ENCODE data around the gene AOPEP. TPM values are rescaled to one million over a fixed set of nuclear protein-coding genes. Genes with fewer than 3 reads are reported as not detected.

AOPEP gene
- total and polyA plus RNA-seq, 9 of the 15 experiments (the other 6 are each of a cell fraction or from before 2014, with no cell fraction given): 4.5 to 19.3 (median 13.5) TPM

GRCh38 chr9:95053611-95054570 lies 327.4 kb downstream of the AOPEP start:
- in situ Hi-C loops (cut with MboI): no loop called here
- Histone ChIP-seq H3K4me2 (ENCODE audit: insufficient read depth, low read length) (no peak overlapping the region), H3K27ac (ENCODE audit: extremely low read depth, low read depth, low read length) (no peak overlapping the region)

More at GRCh38 chr9:95053611-95054570, 327.4 kb downstream of the AOPEP start:
- intact Hi-C loops (cut with micrococcal nuclease): no loop called here
- H3K79me2 ChIP-seq (ENCODE audit: control insufficient read depth, insufficient read depth, low read length): peaks cover 3% of the 10 kb centered on the region; the same call in 1 of the 3 replicates
- H3K4me3 ChIP-seq: no peak overlapping the region
- TF ChIP-seq ZNF511 (CRISPR knock-in tag; IDR thresholded peaks at IDR 0.05): no peak
- no peak for TF ChIP-seq HDAC6 (IDR thresholded peaks at IDR 0.05; ENCODE audit: low read depth, low read length)
- no peak for TF ChIP-seq POU5F1 (IDR thresholded peaks at IDR 0.05; ENCODE audit: borderline replicate concordance, low read depth, low read length, partially characterized antibody)
- no peak for TF ChIP-seq CBFA2T3 (IDR thresholded peaks at IDR 0.05)
- TF ChIP-seq RBM15 (IDR thresholded peaks at IDR 0.05; ENCODE audit: insufficient read depth, low read length): no peak
- no peak for TF ChIP-seq CTCFL (IDR thresholded peaks at IDR 0.05; ENCODE audit: borderline replicate concordance, insufficient read depth, low read depth, low read length, poor library complexity, severe bottlenecking)
- TF ChIP-seq ZNF77 (CRISPR knock-in tag; IDR thresholded peaks at IDR 0.05): no peak
- no peak for TF ChIP-seq TEAD1 (CRISPR knock-in tag; IDR thresholded peaks at IDR 0.05)
- TF ChIP-seq ZBTB34 (CRISPR knock-in tag; IDR thresholded peaks at IDR 0.05): no peak
- TF ChIP-seq ETV5 (CRISPR knock-in tag; IDR thresholded peaks at IDR 0.05; ENCODE audit: low read depth): no peak
- no peak for TF ChIP-seq ASH1L (IDR thresholded peaks at IDR 0.05; ENCODE audit: borderline replicate concordance, low read depth, partially characterized antibody)
- no peak overlapping the region for H2AFZ ChIP-seq (ENCODE audit: low read depth, low read length)
- 70% methylated on average over 5 of the region's 5 CpGs for WGBS (ENCODE audit: insufficient coverage, low coverage, missing lambda C conversion rate)
- no peaks in the 10 kb centered on the region for H3K9me3 ChIP-seq (replicated peaks; ENCODE audit: control insufficient read depth, insufficient read depth, low read depth, low read length)
- FAIRE-seq: no peak
- H3K36me3 ChIP-seq (ENCODE audit: control insufficient read depth, insufficient read depth, low read length): no peaks in the 10 kb centered on the region
- no peaks in the 10 kb centered on the region for H4K20me1 ChIP-seq (replicated peaks; ENCODE audit: control insufficient read depth, insufficient read depth, low read length)
- no peak overlapping the region for H3K9ac ChIP-seq (ENCODE audit: insufficient read depth in 1 of 2, low read depth in 2 of 2, low read length in 2 of 2)
- no peaks in the 10 kb centered on the region for H3K9me1 ChIP-seq (ENCODE audit: control insufficient read depth, insufficient read depth, low read length)
- ChIA-PET CTCF (ENCODE audit: low intra/inter-chr PET ratio) (no interaction called here), POLR2A (interaction anchor here (0.9 kb wide), 1 partner anchor 12 kb away, joined by 4 read pairs; no protein-coding TSS in a partner anchor)
- DNase-seq (ENCODE audit: extremely low read depth in 1 of 4, low spot score in 3 of 4): no peak
- H3K4me1 ChIP-seq (replicated peaks in 1 of 2; ENCODE audit: control insufficient read depth in 2 of 2, insufficient read depth in 2 of 2, low read length in 2 of 2): peaks cover 2 to 3% of the 10 kb centered on the region in 2 experiments; a peak in 4 of 5 replicates
- H3K27me3 ChIP-seq (ENCODE audit: control insufficient read depth in 2 of 2, insufficient read depth in 2 of 2, low read length in 2 of 2): no peaks in the 10 kb centered on the region
- ATAC-seq: no peak
- no TSS peak for BruUV-seq (replicated peaks)

Data from K562 (cell line).